H1 (cell line): Measurements from ENCODE around the gene CAMK2G. TPM values are rescaled to one million over a fixed set of nuclear protein-coding genes. Genes with fewer than 3 reads are reported as not detected.

Source experiments
- MAFK ChIP-seq: IDR thresholded peaks from 2 replicates; pipeline ENCODE4 v1.6.1; 2012; ENCODE audit warnings: low read depth, mild to moderate bottlenecking, improper control_type of control experiment, low read length
- RNF2 ChIP-seq: fragments of 200-900, 300-1000 bp; sonication (generic); IDR thresholded peaks from 2 replicates; pipeline ENCODE4 v1.7.1; 2016; ENCODE audit warnings: borderline replicate concordance, low read depth, mild to moderate bottlenecking, antibody characterized with exemption, low read length; ENCODE audit not compliant: poor library complexity, severe bottlenecking; ENCODE audit errors: missing control alignments
- polyA plus RNA-seq, 7 experiments: library from polyadenylated mRNA; depleted of rRNA in 3 of 7; stranded (reverse) in 5 of 7; unstranded in 2 of 7; fragments of >200 nt in 5 of 7; fragments of 200-250 nt in 2 of 7; gene quantifications; 1 replicate in 5 of 7; 2 replicates in 1 of 7; 4 replicates in 1 of 7; pipeline versions ENCODE4 v1.2.1 to v1.2.3, GENCODE V29; 2011 to 2013; ENCODE audit warnings: missing spikeins in 2 of 7, mixed read lengths in 2 of 7
- total RNA-seq: library from RNA; stranded (reverse); fragmentation: NEBNext Ultra II Directional; extraction: Animal tissue kit (Norgen Biotek cat#: 25700); gene quantifications from 2 replicates; pipeline ENCODE4 v1.2.1, GENCODE V29; 2021
- TF ChIP-seq, protein P1 (sequence below), 3 experiments: IDR thresholded peaks; 1 replicate in 2 of 3; 2 replicates in 1 of 3; pipeline versions ENCODE4 v1.5.1 to v1.6.1; 2011; ENCODE audit warnings: low read length in 3 of 3, mild to moderate bottlenecking in 3 of 3, inconsistent platforms in 2 of 3, low read depth in 1 of 3, moderate library complexity in 1 of 3; ENCODE audit not compliant: insufficient read depth in 1 of 3; ENCODE audit errors: control extremely low read depth in 1 of 3

Gene CAMK2G
- total and polyA plus RNA-seq, 2 of the 8 experiments (the other 6 are each of a cell fraction or from before 2014, with no cell fraction given) = 28.9 to 31.7 TPM

DNA sequence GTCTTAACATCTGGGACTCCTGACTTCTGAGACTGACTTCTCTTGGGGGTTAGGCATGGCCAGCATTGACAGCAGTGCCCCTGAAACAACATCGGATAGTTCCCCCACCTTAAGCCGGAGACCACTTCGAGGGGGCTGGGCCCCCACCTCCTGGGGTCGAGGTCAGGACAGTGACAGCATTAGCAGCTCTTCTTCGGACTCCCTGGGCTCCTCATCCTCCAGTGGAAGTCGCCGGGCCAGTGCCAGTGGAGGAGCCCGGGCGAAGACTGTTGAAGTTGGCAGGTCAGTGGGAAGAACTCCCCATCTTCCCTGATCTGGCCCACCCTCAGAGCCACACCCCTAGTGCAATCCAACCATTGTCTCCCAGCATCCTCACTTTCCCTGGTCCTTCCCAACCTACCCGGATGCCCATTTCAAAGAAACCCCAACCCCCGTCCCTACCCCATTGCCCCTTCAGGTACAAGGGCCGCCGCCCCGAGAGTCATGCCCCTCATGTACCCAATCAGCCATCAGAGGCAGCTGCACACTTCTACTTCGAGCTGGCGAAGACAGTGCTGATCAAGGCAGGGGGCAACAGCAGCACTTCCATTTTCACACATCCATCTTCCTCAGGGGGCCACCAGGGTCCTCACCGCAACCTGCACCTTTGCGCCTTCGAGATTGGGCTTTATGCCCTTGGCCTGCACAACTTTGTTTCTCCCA, 76.9 kb downstream of the CAMK2G start (continued):
- no peak for TF ChIP-seq RNF2
- TF ChIP-seq MAFK = no peak
- TF ChIP-seq, protein P1, sequence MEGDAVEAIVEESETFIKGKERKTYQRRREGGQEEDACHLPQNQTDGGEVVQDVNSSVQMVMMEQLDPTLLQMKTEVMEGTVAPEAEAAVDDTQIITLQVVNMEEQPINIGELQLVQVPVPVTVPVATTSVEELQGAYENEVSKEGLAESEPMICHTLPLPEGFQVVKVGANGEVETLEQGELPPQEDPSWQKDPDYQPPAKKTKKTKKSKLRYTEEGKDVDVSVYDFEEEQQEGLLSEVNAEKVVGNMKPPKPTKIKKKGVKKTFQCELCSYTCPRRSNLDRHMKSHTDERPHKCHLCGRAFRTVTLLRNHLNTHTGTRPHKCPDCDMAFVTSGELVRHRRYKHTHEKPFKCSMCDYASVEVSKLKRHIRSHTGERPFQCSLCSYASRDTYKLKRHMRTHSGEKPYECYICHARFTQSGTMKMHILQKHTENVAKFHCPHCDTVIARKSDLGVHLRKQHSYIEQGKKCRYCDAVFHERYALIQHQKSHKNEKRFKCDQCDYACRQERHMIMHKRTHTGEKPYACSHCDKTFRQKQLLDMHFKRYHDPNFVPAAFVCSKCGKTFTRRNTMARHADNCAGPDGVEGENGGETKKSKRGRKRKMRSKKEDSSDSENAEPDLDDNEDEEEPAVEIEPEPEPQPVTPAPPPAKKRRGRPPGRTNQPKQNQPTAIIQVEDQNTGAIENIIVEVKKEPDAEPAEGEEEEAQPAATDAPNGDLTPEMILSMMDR (IDR thresholded peaks at IDR 0.05; ENCODE audit: control extremely low read depth in 1 of 3, insufficient read depth in 1 of 3, low read depth in 1 of 3, low read length in 3 of 3) = no peak
